IgD-negative memory B cell (primary cell): Measurements from ENCODE around the gene LYPD3. TPM values are rescaled to one million over a fixed set of nuclear protein-coding genes. Genes with fewer than 3 reads are reported as not detected.

Experiments
- H3K27ac Mint-ChIP-seq, 3 donors: one replicate each; pipeline ENCODE4 v1.8.0; 2020 to 2022; ENCODE audit warnings: mild to moderate bottlenecking in 3 of 3, mixed read lengths in 3 of 3, moderate library complexity in 1 of 3
- H3K27me3 Mint-ChIP-seq: one replicate; pipeline ENCODE4 v1.8.0; 2021; ENCODE audit warnings: mixed read lengths
- H3K36me3 Mint-ChIP-seq: one replicate; pipeline ENCODE4 v1.8.0; 2020; ENCODE audit warnings: mild to moderate bottlenecking, mixed read lengths
- H3K4me1 Mint-ChIP-seq, 3 donors: one replicate each; pipeline ENCODE4 v1.8.0; 2020 to 2022; ENCODE audit warnings: mixed read lengths in 3 of 3, mild to moderate bottlenecking in 1 of 3
- H3K4me3 Mint-ChIP-seq, 4 donors: one replicate each; pipeline ENCODE4 v1.8.0; 2020 to 2022; ENCODE audit warnings: mild to moderate bottlenecking in 4 of 4, mixed read lengths in 4 of 4, moderate library complexity in 3 of 4
- H3K9me3 Mint-ChIP-seq, 3 donors: one replicate each; pipeline ENCODE4 v1.8.0; 2020 to 2021; ENCODE audit warnings: mixed read lengths in 3 of 3, mild to moderate bottlenecking in 1 of 3
- polyA plus RNA-seq: library from polyadenylated mRNA; unstranded; fragments of 300-500 nt; fragmentation: Illumina TruSeq; gene quantifications from one replicate; pipeline ENCODE4 v1.2.3, GENCODE V29; 2021

LYPD3 gene
- polyA plus RNA-seq, 1 donor from 2014 or later = 0.25 TPM

- Mint-ChIP-seq H3K4me3 (no peak overlapping the region), H3K4me1 (peaks cover 1 to 11% (median 6%) of the 10 kb centered on the region in 3 donors), H3K27ac (no peak overlapping the region), H3K27me3 (peaks cover 8% of the 10 kb centered on the region), H3K9me3 (no peaks in the 10 kb centered on the region), H3K36me3 (peaks cover 4% of the 10 kb centered on the region)
Measured at GRCh38 chr19:43422000-43422688, 43.3 kb downstream of the LYPD3 start.

- no peak overlapping the region for H3K4me3 Mint-ChIP-seq
- peaks cover 8% of the 10 kb centered on the region for H3K27me3 Mint-ChIP-seq
- H3K4me1 Mint-ChIP-seq = peaks cover 3 to 6% (median 6%) of the 10 kb centered on the region in 3 donors
- no peak overlapping the region for H3K27ac Mint-ChIP-seq
- peaks cover 0 to 3% (median 0%) of the 10 kb centered on the region in 3 donors for H3K9me3 Mint-ChIP-seq
- H3K36me3 Mint-ChIP-seq = peaks cover 4% of the 10 kb centered on the region
Measured at GRCh38 chr19:43420954-43421353, 44.5 kb downstream of the LYPD3 start.

- no peak overlapping the region for H3K27ac Mint-ChIP-seq
- H3K27me3 Mint-ChIP-seq = peaks cover 3% of the 10 kb centered on the region
- H3K4me1 Mint-ChIP-seq = peaks cover 2 to 3% (median 3%) of the 10 kb centered on the region in 3 donors
- peak overlapping the region in 1 of 4 donors; percentile 2 for H3K4me3 Mint-ChIP-seq
- H3K36me3 Mint-ChIP-seq = peaks cover 6% of the 10 kb centered on the region
- peaks cover 0 to 7% (median 5%) of the 10 kb centered on the region in 3 donors for H3K9me3 Mint-ChIP-seq
Measured at GRCh38 chr19:43416951-43417623, 48.3 kb downstream of the LYPD3 start.

GRCh38 chr19:43414554-43414953 lies 50.9 kb downstream of the LYPD3 start, which contains the start of gene TEX101:
TEX101 (plus strand) TSS chr19:43414890; CDS start chr19:43415920, 1,030 bp downstream.
- peaks cover 6% of the 10 kb centered on the region for H3K36me3 Mint-ChIP-seq
- no peak within 1 kb of the TSS for H3K27ac Mint-ChIP-seq
- peaks cover 2 to 3% (median 3%) of the 10 kb centered on the region in 3 donors for H3K4me1 Mint-ChIP-seq
- peaks cover 0 to 15% (median 8%) of the 10 kb centered on the region in 3 donors for H3K9me3 Mint-ChIP-seq
- H3K4me3 Mint-ChIP-seq = peak within 1 kb of the TSS in 1 of 4 donors; percentile 55
- peaks cover 3% of the 10 kb centered on the region for H3K27me3 Mint-ChIP-seq

- H3K27ac Mint-ChIP-seq = peak overlapping the region in 1 of 3 donors; percentile 46
- H3K9me3 Mint-ChIP-seq = peaks cover 0 to 19% (median 8%) of the 10 kb centered on the region in 3 donors
- H3K4me3 Mint-ChIP-seq = no peak overlapping the region
- peaks cover 3% of the 10 kb centered on the region for H3K27me3 Mint-ChIP-seq
- H3K4me1 Mint-ChIP-seq = peaks cover 2 to 3% (median 2%) of the 10 kb centered on the region in 3 donors
- H3K36me3 Mint-ChIP-seq = peaks cover 5% of the 10 kb centered on the region
Measured at GRCh38 chr19:43412441-43412840, 53.0 kb downstream of the LYPD3 start.

Other genes starting within 250 kb of the LYPD3 start
- gene PSG9, start 196.1 kb downstream of the LYPD3 start, polyA plus RNA-seq = not detected
- gene CD177, start 111.9 kb downstream of the LYPD3 start, polyA plus RNA-seq = not detected
- not detected for gene TEX101, start 50.7 kb downstream of the LYPD3 start, polyA plus RNA-seq
- 6.8 TPM for gene PHLDB3, start 39.1 kb upstream of the LYPD3 start, polyA plus RNA-seq
- 25.2 TPM for gene ETHE1, start 61.6 kb upstream of the LYPD3 start, polyA plus RNA-seq
- 2.9 TPM for gene ZNF575, start 67.6 kb upstream of the LYPD3 start, polyA plus RNA-seq
- gene XRCC1, start 109.9 kb upstream of the LYPD3 start, polyA plus RNA-seq = 23.6 TPM
- gene PINLYP, start 110.2 kb upstream of the LYPD3 start, polyA plus RNA-seq = not detected
- gene IRGQ, start 130.5 kb upstream of the LYPD3 start, polyA plus RNA-seq = 1.0 TPM
- gene ZNF576, start 131.0 kb upstream of the LYPD3 start, polyA plus RNA-seq = 9.9 TPM
- not detected for gene SRRM5, start 146.5 kb upstream of the LYPD3 start, polyA plus RNA-seq
- 15.4 TPM for gene ZNF428, start 154.0 kb upstream of the LYPD3 start, polyA plus RNA-seq
- gene CADM4, start 174.2 kb upstream of the LYPD3 start, polyA plus RNA-seq = not detected
- 1.3 TPM for gene PLAUR, start 204.6 kb upstream of the LYPD3 start, polyA plus RNA-seq